Liver (tissue), 9 donors: ENCODE data around the gene JAZF1. TPM values are rescaled to one million over a fixed set of nuclear protein-coding genes. Genes with fewer than 3 reads are reported as not detected.

Experiments
- DNase-seq: peaks from one replicate; pipeline ENCODE4 v3.0.0-alpha.2; 2017; ENCODE audit warnings: low spot score
- H3K27ac ChIP-seq, 2 donors: one replicate each; pipeline ENCODE4 v1.7.0; 2013; ENCODE audit warnings: inconsistent platforms in 2 of 2, low read length in 2 of 2, control low read depth in 1 of 2, low read depth in 1 of 2, mild to moderate bottlenecking in 1 of 2
- H3K27me3 ChIP-seq, 4 donors: one replicate each; pipeline versions ENCODE4 v1.6.1 to v1.7.0; 2013; ENCODE audit warnings: low read length in 3 of 4, inconsistent platforms in 1 of 4, mild to moderate bottlenecking in 1 of 4, moderate library complexity in 1 of 4; ENCODE audit not compliant: control insufficient read depth in 4 of 4, insufficient read depth in 4 of 4
- H3K36me3 ChIP-seq, 4 donors: one replicate each; pipeline versions ENCODE4 v1.6.1 to v1.7.0; 2013; ENCODE audit warnings: low read length in 3 of 4, mild to moderate bottlenecking in 3 of 4, low read depth in 1 of 4, moderate library complexity in 1 of 4; ENCODE audit not compliant: control insufficient read depth in 4 of 4, insufficient read depth in 3 of 4
- H3K4me1 ChIP-seq, 4 donors: one replicate each; pipeline versions ENCODE4 v1.6.1 to v1.7.0; 2013; ENCODE audit warnings: low read length in 3 of 4, mild to moderate bottlenecking in 3 of 4, moderate library complexity in 1 of 4; ENCODE audit not compliant: control insufficient read depth in 4 of 4, insufficient read depth in 4 of 4
- H3K4me3 ChIP-seq, 3 donors: one replicate each; pipeline versions ENCODE4 v1.6.1 to v1.7.0; 2013; ENCODE audit warnings: low read length in 3 of 3, control low read depth in 1 of 3, low read depth in 1 of 3, mild to moderate bottlenecking in 1 of 3
- H3K9ac ChIP-seq, 2 donors: one replicate each; pipeline ENCODE4 v1.7.0; 2013; ENCODE audit warnings: low read length in 2 of 2, mild to moderate bottlenecking in 2 of 2, moderate library complexity in 2 of 2, control low read depth in 1 of 2, low read depth in 1 of 2
- H3K9me3 ChIP-seq, 4 donors: one replicate each; pipeline versions ENCODE4 v1.6.1 to v1.7.0; 2013; ENCODE audit warnings: low read length in 3 of 4; ENCODE audit not compliant: control insufficient read depth in 4 of 4
- EGR1 ChIP-seq, 2 donors: IDR thresholded peaks; 2 replicates each; pipeline ENCODE4 v1.6.1; 2016 to 2018; ENCODE audit warnings: antibody characterized with exemption in 2 of 2, low read depth in 2 of 2
- FOXA1 ChIP-seq: IDR thresholded peaks from 2 replicates; pipeline ENCODE4 v1.6.1; 2016; ENCODE audit warnings: antibody characterized with exemption
- FOXA2 ChIP-seq: IDR thresholded peaks from 2 replicates; pipeline ENCODE4 v1.6.1; 2016; ENCODE audit warnings: antibody characterized with exemption
- GABPA ChIP-seq, 2 donors: IDR thresholded peaks in 1 of 2; conservative IDR thresholded peaks in 1 of 2; 2 replicates each; pipeline ENCODE4 v1.6.1; 2016; ENCODE audit warnings: antibody characterized with exemption in 2 of 2, mild to moderate bottlenecking in 1 of 2, moderate library complexity in 1 of 2
- HNF4G ChIP-seq: IDR thresholded peaks from 2 replicates; pipeline ENCODE4 v1.6.1; 2016; ENCODE audit warnings: antibody characterized with exemption
- JUND ChIP-seq, 2 donors: IDR thresholded peaks; 2 replicates each; pipeline ENCODE4 v1.6.1; 2016; ENCODE audit warnings: antibody characterized with exemption in 2 of 2
- NR2F2 ChIP-seq: IDR thresholded peaks from 2 replicates; pipeline ENCODE4 v1.6.1; 2016; ENCODE audit warnings: antibody characterized with exemption
- RAD21 ChIP-seq, 2 donors: IDR thresholded peaks; 2 replicates each; pipeline ENCODE4 v1.6.1; 2016; ENCODE audit warnings: antibody characterized with exemption in 2 of 2, mild to moderate bottlenecking in 2 of 2
- RXRA ChIP-seq, 2 donors: IDR thresholded peaks; 2 replicates each; pipeline ENCODE4 v1.6.1; 2017 to 2018; ENCODE audit warnings: antibody characterized with exemption in 2 of 2, mild to moderate bottlenecking in 1 of 2
- SP1 ChIP-seq: IDR thresholded peaks from 2 replicates; pipeline ENCODE4 v1.6.1; 2018; ENCODE audit warnings: antibody characterized with exemption, mild to moderate bottlenecking
- TAF1 ChIP-seq: conservative IDR thresholded peaks from 2 replicates; pipeline ENCODE4 v1.6.1; 2016; ENCODE audit warnings: antibody characterized with exemption, mild to moderate bottlenecking
- YY1 ChIP-seq: IDR thresholded peaks from 2 replicates; pipeline ENCODE4 v1.6.1; 2016; ENCODE audit warnings: antibody characterized with exemption, mild to moderate bottlenecking
- WGBS: extraction: QIAGEN DNeasy Blood & Tissue Kit; methylation state at CpG from one replicate; pipeline ENCODE4 v1.1.7; 2013; 5-methylcytosine and 5-hydroxymethylcytosine counted together
- polyA plus RNA-seq, 2 donors: library from polyadenylated mRNA; stranded (reverse) in 1 of 2; unstranded in 1 of 2; fragments of 200-250 nt in 1 of 2; fragments of >200 nt in 1 of 2; fragmentation: Nextera tagmentation in 1 of 2; extraction: Ambion mirVana in 1 of 2; gene quantifications; one replicate each; pipeline versions ENCODE4 v1.2.1 to v1.2.3, GENCODE V29; 2013 to 2015
- total RNA-seq, 2 donors: library from RNA; depleted of rRNA; stranded (reverse); fragments of >200 nt; gene quantifications; one replicate each; pipeline ENCODE4 v1.2.3, GENCODE V29; 2014
- TF ChIP-seq, protein P1 (sequence below): IDR thresholded peaks from 2 replicates; pipeline ENCODE4 v1.6.1; 2016; ENCODE audit warnings: antibody characterized with exemption
- TF ChIP-seq, protein P2 (sequence below): IDR thresholded peaks from 2 replicates; pipeline ENCODE4 v1.6.1; 2016; ENCODE audit warnings: antibody characterized with exemption, mild to moderate bottlenecking
- TF ChIP-seq, protein P3 (sequence below): fragments of 150-350 bp; IDR thresholded peaks from 2 replicates; pipeline ENCODE4 v1.5.1; 2017; ENCODE audit warnings: improper control_type of control experiment, low read depth, low read length; ENCODE audit not compliant: missing input control
- donor health status: healthy.
- donor health status: healthy.
- donor health status: healthy.
- donor health status: healthy.
- donor health status: healthy.

The JAZF1 gene
- total and polyA plus RNA-seq, 4 donors, result 2.7 to 17.8 (median 4.0) TPM

DNA sequence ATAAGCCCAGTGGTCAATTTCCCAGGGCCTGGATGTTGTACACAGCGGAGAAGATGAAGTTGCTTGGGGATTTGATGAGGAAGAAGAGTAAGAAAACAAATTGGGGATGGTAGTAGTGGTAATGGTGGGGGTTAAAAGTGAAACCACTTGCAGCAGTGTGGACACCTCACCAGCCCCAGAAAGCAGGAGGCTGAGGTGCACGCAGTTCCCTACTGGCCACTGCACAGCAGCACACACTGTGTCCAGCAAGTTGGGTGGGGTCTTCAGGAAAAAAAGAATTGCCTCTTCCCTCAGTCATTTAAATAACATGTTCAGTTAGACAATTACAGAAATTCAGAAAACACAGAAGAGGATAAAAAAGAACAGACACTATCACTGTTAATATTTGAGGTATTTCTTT, 344.1 kb downstream of the JAZF1 start:
- Histone ChIP-seq H3K9me3 (no peaks in the 10 kb centered on the region), H3K27me3 (no peaks in the 10 kb centered on the region), H3K36me3 (peaks cover 2 to 8% (median 7%) of the 10 kb centered on the region in 4 donors), H3K4me1 (peaks cover 0 to 1% (median 0%) of the 10 kb centered on the region in 4 donors), H3K27ac (no peak overlapping the region), H3K9ac (no peak overlapping the region), H3K4me3 (no peak overlapping the region)
- TF ChIP-seq TAF1 (no peak), EGR1 (IDR thresholded peaks at IDR 0.05; ENCODE audit: low read depth in 2 of 2) (no peak), JUND (IDR thresholded peaks at IDR 0.05) (no peak), SP1 (no peak)
- TF ChIP-seq, protein P1, sequence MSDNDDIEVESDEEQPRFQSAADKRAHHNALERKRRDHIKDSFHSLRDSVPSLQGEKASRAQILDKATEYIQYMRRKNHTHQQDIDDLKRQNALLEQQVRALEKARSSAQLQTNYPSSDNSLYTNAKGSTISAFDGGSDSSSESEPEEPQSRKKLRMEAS, result no peak
- no peak for DNase-seq
- 96% methylated on average over 2 of the region's 2 CpGs for WGBS

DNA sequence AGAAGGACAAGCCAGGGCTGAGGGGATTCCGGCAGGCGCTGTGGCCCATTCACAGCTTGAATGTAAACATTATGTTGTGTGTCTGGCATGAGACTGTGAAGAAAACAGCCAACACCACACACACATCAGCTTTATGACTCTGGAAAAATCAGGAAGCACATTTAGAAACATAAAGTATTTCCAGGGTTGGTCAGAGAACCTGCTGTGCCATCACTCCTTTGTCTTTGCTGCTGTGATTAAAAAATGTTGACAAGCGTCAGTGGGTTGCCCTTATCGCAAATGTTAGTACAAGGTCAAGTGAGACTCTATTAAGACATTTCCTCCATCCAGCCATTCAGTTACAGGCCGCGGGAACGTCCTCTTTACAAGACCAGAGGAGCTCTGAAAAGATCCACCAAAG, 345.2 kb downstream of the JAZF1 start:
- Histone ChIP-seq H3K9ac (no peak overlapping the region), H3K27me3 (no peaks in the 10 kb centered on the region), H3K4me1 (peaks cover 0 to 1% (median 0%) of the 10 kb centered on the region in 4 donors), H3K4me3 (no peak overlapping the region), H3K9me3 (no peaks in the 10 kb centered on the region), H3K36me3 (peaks cover 2 to 12% (median 7%) of the 10 kb centered on the region in 4 donors), H3K27ac (no peak overlapping the region)
- DNase-seq, result no peak
- TF ChIP-seq NR2F2 (peak; percentile 17), YY1 (no peak), FOXA2 (no peak), RXRA (IDR thresholded peaks at IDR 0.05) (no peak)
- TF ChIP-seq, protein P2, sequence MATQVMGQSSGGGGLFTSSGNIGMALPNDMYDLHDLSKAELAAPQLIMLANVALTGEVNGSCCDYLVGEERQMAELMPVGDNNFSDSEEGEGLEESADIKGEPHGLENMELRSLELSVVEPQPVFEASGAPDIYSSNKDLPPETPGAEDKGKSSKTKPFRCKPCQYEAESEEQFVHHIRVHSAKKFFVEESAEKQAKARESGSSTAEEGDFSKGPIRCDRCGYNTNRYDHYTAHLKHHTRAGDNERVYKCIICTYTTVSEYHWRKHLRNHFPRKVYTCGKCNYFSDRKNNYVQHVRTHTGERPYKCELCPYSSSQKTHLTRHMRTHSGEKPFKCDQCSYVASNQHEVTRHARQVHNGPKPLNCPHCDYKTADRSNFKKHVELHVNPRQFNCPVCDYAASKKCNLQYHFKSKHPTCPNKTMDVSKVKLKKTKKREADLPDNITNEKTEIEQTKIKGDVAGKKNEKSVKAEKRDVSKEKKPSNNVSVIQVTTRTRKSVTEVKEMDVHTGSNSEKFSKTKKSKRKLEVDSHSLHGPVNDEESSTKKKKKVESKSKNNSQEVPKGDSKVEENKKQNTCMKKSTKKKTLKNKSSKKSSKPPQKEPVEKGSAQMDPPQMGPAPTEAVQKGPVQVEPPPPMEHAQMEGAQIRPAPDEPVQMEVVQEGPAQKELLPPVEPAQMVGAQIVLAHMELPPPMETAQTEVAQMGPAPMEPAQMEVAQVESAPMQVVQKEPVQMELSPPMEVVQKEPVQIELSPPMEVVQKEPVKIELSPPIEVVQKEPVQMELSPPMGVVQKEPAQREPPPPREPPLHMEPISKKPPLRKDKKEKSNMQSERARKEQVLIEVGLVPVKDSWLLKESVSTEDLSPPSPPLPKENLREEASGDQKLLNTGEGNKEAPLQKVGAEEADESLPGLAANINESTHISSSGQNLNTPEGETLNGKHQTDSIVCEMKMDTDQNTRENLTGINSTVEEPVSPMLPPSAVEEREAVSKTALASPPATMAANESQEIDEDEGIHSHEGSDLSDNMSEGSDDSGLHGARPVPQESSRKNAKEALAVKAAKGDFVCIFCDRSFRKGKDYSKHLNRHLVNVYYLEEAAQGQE, result no peak
- TF ChIP-seq, protein P3, sequence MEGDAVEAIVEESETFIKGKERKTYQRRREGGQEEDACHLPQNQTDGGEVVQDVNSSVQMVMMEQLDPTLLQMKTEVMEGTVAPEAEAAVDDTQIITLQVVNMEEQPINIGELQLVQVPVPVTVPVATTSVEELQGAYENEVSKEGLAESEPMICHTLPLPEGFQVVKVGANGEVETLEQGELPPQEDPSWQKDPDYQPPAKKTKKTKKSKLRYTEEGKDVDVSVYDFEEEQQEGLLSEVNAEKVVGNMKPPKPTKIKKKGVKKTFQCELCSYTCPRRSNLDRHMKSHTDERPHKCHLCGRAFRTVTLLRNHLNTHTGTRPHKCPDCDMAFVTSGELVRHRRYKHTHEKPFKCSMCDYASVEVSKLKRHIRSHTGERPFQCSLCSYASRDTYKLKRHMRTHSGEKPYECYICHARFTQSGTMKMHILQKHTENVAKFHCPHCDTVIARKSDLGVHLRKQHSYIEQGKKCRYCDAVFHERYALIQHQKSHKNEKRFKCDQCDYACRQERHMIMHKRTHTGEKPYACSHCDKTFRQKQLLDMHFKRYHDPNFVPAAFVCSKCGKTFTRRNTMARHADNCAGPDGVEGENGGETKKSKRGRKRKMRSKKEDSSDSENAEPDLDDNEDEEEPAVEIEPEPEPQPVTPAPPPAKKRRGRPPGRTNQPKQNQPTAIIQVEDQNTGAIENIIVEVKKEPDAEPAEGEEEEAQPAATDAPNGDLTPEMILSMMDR, result no peak
- 79% methylated on average over 7 of the region's 7 CpGs for WGBS

DNA sequence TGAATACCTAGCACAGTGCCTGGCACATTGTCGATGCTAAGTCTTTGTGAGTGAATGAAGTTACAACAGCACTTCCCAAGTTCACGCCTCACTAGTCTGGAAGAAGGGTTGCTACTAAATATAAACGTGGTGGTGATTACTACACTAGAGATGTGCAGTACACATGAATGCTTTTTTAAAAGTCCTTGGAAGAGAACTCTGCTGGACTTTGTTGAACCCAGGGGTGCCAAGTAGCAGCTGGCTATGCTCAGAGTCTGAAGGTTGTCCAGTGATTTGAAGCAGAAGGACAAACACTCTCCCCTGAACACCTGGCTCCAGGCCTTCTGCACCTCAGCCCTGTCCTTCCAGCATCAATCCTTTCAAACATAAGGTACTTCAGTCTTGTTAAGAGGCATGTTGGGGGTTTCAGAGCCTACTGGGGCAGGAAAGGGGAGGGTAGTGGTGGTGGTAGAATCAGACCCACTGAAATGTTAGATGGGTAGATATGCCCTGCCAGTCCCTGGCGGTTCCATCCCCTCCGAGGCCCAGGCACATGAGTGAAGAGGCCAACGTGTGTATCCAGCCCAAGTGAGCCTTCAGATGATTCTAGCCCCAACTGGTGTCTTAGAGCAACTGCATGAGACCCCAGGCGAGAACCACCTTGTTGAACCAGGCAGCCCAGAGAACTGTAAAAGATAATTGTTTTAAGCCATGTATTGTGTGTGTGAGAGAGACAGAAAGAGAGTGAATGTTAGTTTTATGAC, 346.2 kb downstream of the JAZF1 start:
- Histone ChIP-seq H3K27me3 (no peaks in the 10 kb centered on the region), H3K9me3 (no peaks in the 10 kb centered on the region), H3K4me1 (peaks cover 0 to 1% (median 0%) of the 10 kb centered on the region in 4 donors), H3K36me3 (peaks cover 2 to 12% (median 7%) of the 10 kb centered on the region in 4 donors), H3K9ac (no peak overlapping the region), H3K27ac (no peak overlapping the region), H3K4me3 (no peak overlapping the region)
- WGBS, result 93% methylated on average over 7 of the region's 7 CpGs
- DNase-seq, result no peak
- TF ChIP-seq FOXA1, result no peak
- TF ChIP-seq RXRA (IDR thresholded peaks at IDR 0.05), result no peak
- no peak for TF ChIP-seq JUND (IDR thresholded peaks at IDR 0.05)
- TF ChIP-seq NR2F2, result no peak
- TF ChIP-seq, protein P1, result no peak
- TF ChIP-seq FOXA2, result no peak
- TF ChIP-seq TAF1, result no peak
- TF ChIP-seq RAD21 (IDR thresholded peaks at IDR 0.05), result no peak
- TF ChIP-seq SP1, result no peak
- TF ChIP-seq HNF4G, result no peak
- TF ChIP-seq GABPA (IDR thresholded peaks at IDR 0.05 in 1 of 2, conservative IDR thresholded peaks at IDR 0.05 in 1 of 2), result no peak
- TF ChIP-seq, protein P3, result no peak
